Adrenal gland (tissue), 12 donors: ENCODE measurements around the gene ADRA1B. TPM values are rescaled to one million over a fixed set of nuclear protein-coding genes. Genes with fewer than 3 reads are reported as not detected.

Experiments used
- DNase-seq, 7 donors: peaks; one replicate each; pipeline ENCODE4 v3.0.0-alpha.2; 2019 to 2020
- H3K27ac ChIP-seq, 5 donors: fragments of 200-600 bp; sonication (generic) in 4 of 5; 1 replicate in 3 of 5; 2 replicates in 2 of 5; pipeline versions ENCODE4 v1.5.1 to v1.8.0; 2016 to 2020; ENCODE audit warnings: mild to moderate bottlenecking in 1 of 5
- H3K27me3 ChIP-seq: fragments of 200-600 bp; 2 replicates; pipeline ENCODE4 v1.8.0; 2021
- H3K36me3 ChIP-seq, 2 donors: fragments of 200-600 bp; replicated peaks in 1 of 2; 1 replicate in 1 of 2; 2 replicates in 1 of 2; pipeline versions ENCODE4 v1.5.1 to v1.8.0; 2018 to 2022
- H3K4me1 ChIP-seq, 2 donors: fragments of 200-600 bp; replicated peaks in 1 of 2; 1 replicate in 1 of 2; 2 replicates in 1 of 2; pipeline versions ENCODE4 v1.5.1 to v1.8.0; 2018 to 2021
- H3K4me3 ChIP-seq, 4 donors: fragments of 200-600 bp; sonication (generic) in 3 of 4; one replicate each; pipeline ENCODE4 v1.5.1; 2016 to 2018
- H3K9me3 ChIP-seq, 3 donors: fragments of 200-600 bp; sonication (generic) in 1 of 3; replicated peaks in 1 of 3; 1 replicate in 2 of 3; 2 replicates in 1 of 3; pipeline versions ENCODE4 v1.5.1 to v1.8.0; 2016 to 2021
- POLR2A ChIP-seq, 2 donors: fragments of 450-650 bp; IDR thresholded peaks; one replicate each; pipeline ENCODE4 v1.6.1; 2017; ENCODE audit warnings: antibody characterized with exemption in 2 of 2, mild to moderate bottlenecking in 2 of 2, moderate library complexity in 1 of 2
- WGBS, 4 donors: extraction: QIAGEN DNeasy Blood & Tissue Kit in 2 of 4; methylation state at CpG; one replicate each; pipeline versions ENCODE4 v1.1.5 to v1.1.7; 2013 to 2017; 5-methylcytosine and 5-hydroxymethylcytosine counted together
- intact Hi-C, 2 donors: fragments of 100-400 bp; cut with DNase I; formaldehyde crosslinking; loops; one replicate each; pipeline versions ENCODE4 v1.14.1 to v1.15.0; 2022 to 2023
- polyA plus RNA-seq, 3 donors: library from polyadenylated mRNA; stranded (reverse); fragments of 200-250 nt in 2 of 3; fragments of 350-450 nt in 1 of 3; fragmentation: Illumina TruSeq in 1 of 3; extraction: RNeasy Lipid Tissue Mini Kit (QIAGEN cat#74804) in 1 of 3; gene quantifications; one replicate each; pipeline ENCODE4 v1.2.3, GENCODE V29; 2013 to 2014
- total RNA-seq, 9 donors: library from RNA; depleted of rRNA in 4 of 9; stranded (reverse); fragments of >200 nt in 4 of 9; fragments of 120-200 nt in 1 of 9; fragmentation: NEBNext Ultra II Directional in 1 of 9; extraction: Animal tissue kit (Norgen Biotek cat#: 25700) in 1 of 9; gene quantifications; one replicate each; pipeline versions ENCODE4 v1.1.0 to v1.2.4, GENCODE V29; 2013 to 2023
- TF ChIP-seq, protein P1 (sequence below), 6 experiments: fragments of 450-650 bp in 4 of 6; fragments of 200-600 bp in 2 of 6; sonication (generic) in 1 of 6; IDR thresholded peaks; 1 replicate in 5 of 6; 2 replicates in 1 of 6; pipeline versions ENCODE4 v1.5.1 to v1.8.0; 2016 to 2021; ENCODE audit warnings: antibody characterized with exemption in 6 of 6, mild to moderate bottlenecking in 2 of 6, moderate library complexity in 1 of 6
- donor health status: healthy with polysubstance abuse.
- donor health status: Bipolar disorder and iron deficiency.
- donor health status: DM: yes; HTN: yes; CAD: no.
- donor health status: DM: no; HTN: no; CAD: no.
- donor health status: DM: no; HTN: no; CAD: no.
- donor health status: DM: yes; HTN: yes; CAD: no.

Gene ADRA1B
- total and polyA plus RNA-seq, 12 donors: 0.67 to 12.1 (median 4.2) TPM; not detected in 1

- Histone ChIP-seq H3K4me3 (no peak overlapping the region), H3K36me3 (no peaks in the 10 kb centered on the region), H3K4me1 (peaks cover 9 to 22% of the 10 kb centered on the region in 2 donors), H3K27me3 (peaks cover 4% of the 10 kb centered on the region), H3K9me3 (no peaks in the 10 kb centered on the region), H3K27ac (peak overlapping the region in 4 of 5 donors; percentile 7 to 89 (median 51))
- peak in 5 of 7 donors; percentile 30 to 58 (median 31) for DNase-seq
- TF ChIP-seq, protein P1, sequence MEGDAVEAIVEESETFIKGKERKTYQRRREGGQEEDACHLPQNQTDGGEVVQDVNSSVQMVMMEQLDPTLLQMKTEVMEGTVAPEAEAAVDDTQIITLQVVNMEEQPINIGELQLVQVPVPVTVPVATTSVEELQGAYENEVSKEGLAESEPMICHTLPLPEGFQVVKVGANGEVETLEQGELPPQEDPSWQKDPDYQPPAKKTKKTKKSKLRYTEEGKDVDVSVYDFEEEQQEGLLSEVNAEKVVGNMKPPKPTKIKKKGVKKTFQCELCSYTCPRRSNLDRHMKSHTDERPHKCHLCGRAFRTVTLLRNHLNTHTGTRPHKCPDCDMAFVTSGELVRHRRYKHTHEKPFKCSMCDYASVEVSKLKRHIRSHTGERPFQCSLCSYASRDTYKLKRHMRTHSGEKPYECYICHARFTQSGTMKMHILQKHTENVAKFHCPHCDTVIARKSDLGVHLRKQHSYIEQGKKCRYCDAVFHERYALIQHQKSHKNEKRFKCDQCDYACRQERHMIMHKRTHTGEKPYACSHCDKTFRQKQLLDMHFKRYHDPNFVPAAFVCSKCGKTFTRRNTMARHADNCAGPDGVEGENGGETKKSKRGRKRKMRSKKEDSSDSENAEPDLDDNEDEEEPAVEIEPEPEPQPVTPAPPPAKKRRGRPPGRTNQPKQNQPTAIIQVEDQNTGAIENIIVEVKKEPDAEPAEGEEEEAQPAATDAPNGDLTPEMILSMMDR (IDR thresholded peaks at IDR 0.05): no peak
- no peak for TF ChIP-seq POLR2A (IDR thresholded peaks at IDR 0.05)
- 47 to 65% (median 53%) methylated on average over 4 of the region's 4 CpGs for WGBS, 4 donors
- intact Hi-C loops: loop anchor here in 1 of 2 donors (10.0 kb wide), 1 partner anchor 397 kb away; no protein-coding TSS in a partner anchor
These were observed 4.1 kb upstream of the ADRA1B start for GRCh38 chr5:159912033-159912800.

DNA sequence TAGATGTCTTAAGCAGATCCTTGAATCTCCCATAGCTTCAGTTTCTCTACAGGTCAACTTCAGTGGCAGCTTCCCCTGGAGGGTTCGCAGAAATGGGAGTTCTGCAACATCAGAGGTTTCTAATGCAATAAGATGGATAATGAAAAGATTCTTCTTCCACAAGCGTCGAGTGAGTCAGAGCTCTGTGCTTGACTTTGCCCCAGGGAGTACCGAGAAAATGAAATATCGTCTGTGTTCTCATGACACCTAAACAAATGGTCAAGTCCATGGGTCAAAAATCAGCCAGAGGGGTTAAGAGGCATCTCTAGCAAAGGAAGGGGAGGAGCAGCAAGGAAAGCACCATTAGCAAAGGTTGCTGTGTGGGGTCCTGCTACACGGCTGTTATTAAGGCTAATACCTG, 3.2 kb upstream of the ADRA1B start:
- Histone ChIP-seq H3K9me3 (no peaks in the 10 kb centered on the region), H3K36me3 (no peaks in the 10 kb centered on the region), H3K27ac (peak overlapping the region in 3 of 5 donors; percentile 7 to 89 (median 60)), H3K27me3 (peaks cover 6% of the 10 kb centered on the region), H3K4me1 (peaks cover 9 to 22% of the 10 kb centered on the region in 2 donors), H3K4me3 (no peak overlapping the region)
- TF ChIP-seq, protein P1 (IDR thresholded peaks at IDR 0.05): no peak
- no peak for TF ChIP-seq POLR2A (IDR thresholded peaks at IDR 0.05)
- intact Hi-C loops: loop anchor here in 1 of 2 donors (10.0 kb wide), 1 partner anchor 398 kb away; no protein-coding TSS in a partner anchor
- DNase-seq: peak in 6 of 7 donors; percentile 30 to 66 (median 40)
- 28 to 33% (median 31%) methylated on average over 6 of the region's 6 CpGs for WGBS, 4 donors

- Histone ChIP-seq H3K27me3 (peaks cover 6% of the 10 kb centered on the region), H3K4me1 (peaks cover 9 to 22% of the 10 kb centered on the region in 2 donors), H3K36me3 (no peaks in the 10 kb centered on the region), H3K27ac (peak overlapping the region in 2 of 5 donors; percentile 60 to 89), H3K9me3 (no peaks in the 10 kb centered on the region), H3K4me3 (no peak overlapping the region)
- TF ChIP-seq, protein P1 (IDR thresholded peaks at IDR 0.05): no peak
- no peak for TF ChIP-seq POLR2A (IDR thresholded peaks at IDR 0.05)
- no peak for DNase-seq
- intact Hi-C loops: loop anchor here in 1 of 2 donors (10.0 kb wide), 1 partner anchor 399 kb away; no protein-coding TSS in a partner anchor
These were observed 2.8 kb upstream of the ADRA1B start for GRCh38 chr5:159913501-159913900.
